Measurements from ENCODE around the gene PKP2. TPM values are rescaled to one million over a fixed set of nuclear protein-coding genes. Genes with fewer than 3 reads are reported as not detected.

The PKP2 gene
- total RNA-seq, 1 donor from 2014 or later: not detected

DNA sequence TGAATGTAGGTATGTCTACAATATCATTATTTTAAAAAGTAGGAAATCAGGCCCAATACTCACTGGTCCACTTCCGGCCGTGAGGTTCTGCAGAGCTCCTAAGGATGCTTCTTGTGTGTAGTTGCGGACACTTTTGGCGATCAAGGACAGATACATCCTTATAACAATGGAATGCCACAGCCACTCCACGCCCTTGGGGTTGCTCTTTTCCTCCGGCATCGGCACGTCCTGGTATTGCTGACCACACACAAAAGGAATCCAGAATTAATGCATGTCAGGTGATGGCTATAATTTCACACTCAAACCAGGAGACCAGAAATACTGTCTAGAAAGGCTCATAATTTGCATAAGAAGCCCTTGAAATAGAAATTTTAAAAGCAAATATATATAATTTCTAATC, 75.3 kb downstream of the PKP2 start:
- no peak for DNase-seq
- Mint-ChIP-seq H3K9me3 (no peaks in the 10 kb centered on the region), H3K36me3 (ENCODE audit: low read depth) (no peaks in the 10 kb centered on the region), H3K4me3 (no peak overlapping the region), H3K27ac (no peak overlapping the region), H3K27me3 (peaks cover 2% of the 10 kb centered on the region), H3K4me1 (no peaks in the 10 kb centered on the region)
- ChIA-PET POLR2A (no interaction called here), CTCF (no interaction called here)
- intact Hi-C loops (cut with micrococcal nuclease): no loop called here
- TF ChIP-seq, protein P1, sequence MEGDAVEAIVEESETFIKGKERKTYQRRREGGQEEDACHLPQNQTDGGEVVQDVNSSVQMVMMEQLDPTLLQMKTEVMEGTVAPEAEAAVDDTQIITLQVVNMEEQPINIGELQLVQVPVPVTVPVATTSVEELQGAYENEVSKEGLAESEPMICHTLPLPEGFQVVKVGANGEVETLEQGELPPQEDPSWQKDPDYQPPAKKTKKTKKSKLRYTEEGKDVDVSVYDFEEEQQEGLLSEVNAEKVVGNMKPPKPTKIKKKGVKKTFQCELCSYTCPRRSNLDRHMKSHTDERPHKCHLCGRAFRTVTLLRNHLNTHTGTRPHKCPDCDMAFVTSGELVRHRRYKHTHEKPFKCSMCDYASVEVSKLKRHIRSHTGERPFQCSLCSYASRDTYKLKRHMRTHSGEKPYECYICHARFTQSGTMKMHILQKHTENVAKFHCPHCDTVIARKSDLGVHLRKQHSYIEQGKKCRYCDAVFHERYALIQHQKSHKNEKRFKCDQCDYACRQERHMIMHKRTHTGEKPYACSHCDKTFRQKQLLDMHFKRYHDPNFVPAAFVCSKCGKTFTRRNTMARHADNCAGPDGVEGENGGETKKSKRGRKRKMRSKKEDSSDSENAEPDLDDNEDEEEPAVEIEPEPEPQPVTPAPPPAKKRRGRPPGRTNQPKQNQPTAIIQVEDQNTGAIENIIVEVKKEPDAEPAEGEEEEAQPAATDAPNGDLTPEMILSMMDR (IDR thresholded peaks at IDR 0.05): no peak
- ATAC-seq (ENCODE audit: low read depth): no peak

DNA sequence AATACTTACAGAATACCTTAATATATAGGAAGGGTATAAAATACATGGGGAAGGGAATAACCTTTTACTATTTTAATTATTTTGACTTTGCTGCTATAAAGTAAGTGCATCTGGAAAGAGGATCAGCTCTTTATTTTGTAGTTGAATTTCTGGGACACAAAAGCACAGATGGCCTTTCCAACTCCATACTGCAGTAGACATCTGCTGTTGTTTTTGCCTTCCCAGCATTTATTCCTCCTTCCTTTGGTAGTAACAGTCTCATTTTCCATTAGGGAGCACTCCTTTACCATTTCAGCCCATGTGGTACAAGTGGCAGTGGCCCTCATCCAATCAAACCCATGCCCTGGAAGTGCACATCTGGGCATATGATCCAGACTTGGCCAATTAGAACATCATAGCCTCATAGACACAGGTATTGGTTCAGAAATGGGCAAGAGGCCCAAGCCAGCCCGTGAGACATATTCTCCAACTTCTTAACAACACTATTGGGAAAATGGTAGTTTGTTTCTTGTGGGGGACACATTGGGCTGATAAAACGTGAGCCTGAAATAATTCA, 76.1 kb downstream of the PKP2 start:
- no peak for ATAC-seq (ENCODE audit: low read depth)
- no peaks in the 10 kb centered on the region for H3K9me3 Mint-ChIP-seq
- no peaks in the 10 kb centered on the region for H3K4me1 Mint-ChIP-seq
- ChIA-PET POLR2A (no interaction called here), CTCF (no interaction called here)
- H3K36me3 Mint-ChIP-seq (ENCODE audit: low read depth): no peaks in the 10 kb centered on the region
- no peak for DNase-seq
- TF ChIP-seq, protein P1 (IDR thresholded peaks at IDR 0.05): no peak
- no peak overlapping the region for H3K4me3 Mint-ChIP-seq
- no peak overlapping the region for H3K27ac Mint-ChIP-seq
- intact Hi-C loops (cut with micrococcal nuclease): no loop called here
- H3K27me3 Mint-ChIP-seq: peaks cover 2% of the 10 kb centered on the region

DNA sequence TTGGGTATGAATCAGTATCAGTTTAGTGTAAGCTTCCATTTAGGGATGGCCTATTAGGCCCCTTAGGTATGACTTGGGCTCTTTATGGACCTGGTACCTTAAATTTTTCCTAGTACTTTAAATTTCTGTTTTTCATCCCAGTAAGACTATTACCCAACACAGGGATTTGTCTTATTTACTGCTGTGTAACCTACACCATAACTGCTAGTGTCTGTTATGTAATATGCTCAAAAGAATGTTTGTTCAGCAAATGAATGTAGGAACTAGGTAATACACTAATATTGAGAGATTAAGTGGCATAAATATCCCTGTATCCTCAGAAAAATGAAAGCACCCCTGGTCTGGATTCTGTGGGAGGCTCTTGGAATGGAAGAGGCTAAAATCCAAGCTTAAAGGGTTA, 77.2 kb downstream of the PKP2 start:
- Mint-ChIP-seq H3K27me3 (peaks cover 2% of the 10 kb centered on the region), H3K9me3 (no peaks in the 10 kb centered on the region), H3K36me3 (ENCODE audit: low read depth) (no peaks in the 10 kb centered on the region), H3K4me3 (no peak overlapping the region), H3K27ac (no peak overlapping the region), H3K4me1 (no peaks in the 10 kb centered on the region)
- TF ChIP-seq, protein P1 (IDR thresholded peaks at IDR 0.05): no peak
- no peak for ATAC-seq (ENCODE audit: low read depth)
- ChIA-PET POLR2A (no interaction called here), CTCF (no interaction called here)
- no peak for DNase-seq
- intact Hi-C loops (cut with micrococcal nuclease): no loop called here

DNA sequence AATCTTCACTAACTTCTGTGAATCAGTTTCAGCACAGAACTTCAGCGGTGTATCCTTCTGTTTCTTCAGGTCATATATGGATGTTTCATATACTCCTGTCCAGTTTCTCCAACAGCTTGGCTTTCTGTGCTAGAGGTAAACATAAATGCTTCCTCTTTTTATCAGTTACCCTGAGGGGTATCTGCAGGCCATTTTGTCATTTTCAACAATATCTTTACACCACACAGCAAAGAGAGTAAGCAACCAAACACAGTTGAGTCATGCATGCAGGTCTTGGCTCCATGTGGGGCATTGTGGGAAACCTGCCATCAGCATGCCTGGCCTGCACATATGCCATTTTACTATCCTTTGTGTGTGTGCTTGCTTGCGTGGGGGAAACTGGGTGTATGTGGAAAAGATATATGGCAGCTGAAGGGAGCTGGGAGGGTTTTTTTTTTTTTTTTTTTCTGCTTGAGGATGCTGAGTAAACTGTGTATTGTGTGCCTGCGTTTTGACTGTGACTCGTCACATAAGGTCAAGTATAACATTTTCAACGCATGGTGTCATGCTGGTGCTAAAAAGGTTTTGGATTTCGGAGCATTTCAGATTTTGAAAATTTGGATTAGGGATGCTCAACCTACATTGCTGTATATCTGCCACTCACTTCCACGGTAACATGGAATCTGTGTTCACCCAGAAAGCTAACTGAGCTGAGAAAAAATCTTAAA, 84.7 kb downstream of the PKP2 start:
- H3K4me3 Mint-ChIP-seq: no peak overlapping the region
- no peak overlapping the region for H3K27ac Mint-ChIP-seq
- no peaks in the 10 kb centered on the region for H3K4me1 Mint-ChIP-seq
- peaks cover 2% of the 10 kb centered on the region for H3K27me3 Mint-ChIP-seq
- intact Hi-C loops (cut with micrococcal nuclease): no loop called here
- H3K9me3 Mint-ChIP-seq: peaks cover 9% of the 10 kb centered on the region
- H3K36me3 Mint-ChIP-seq (ENCODE audit: low read depth): no peaks in the 10 kb centered on the region
- ChIA-PET POLR2A (no interaction called here), CTCF (no interaction called here)
- DNase-seq (no peak), ATAC-seq (ENCODE audit: low read depth) (no peak)
- TF ChIP-seq, protein P1 (IDR thresholded peaks at IDR 0.05): no peak

DNA sequence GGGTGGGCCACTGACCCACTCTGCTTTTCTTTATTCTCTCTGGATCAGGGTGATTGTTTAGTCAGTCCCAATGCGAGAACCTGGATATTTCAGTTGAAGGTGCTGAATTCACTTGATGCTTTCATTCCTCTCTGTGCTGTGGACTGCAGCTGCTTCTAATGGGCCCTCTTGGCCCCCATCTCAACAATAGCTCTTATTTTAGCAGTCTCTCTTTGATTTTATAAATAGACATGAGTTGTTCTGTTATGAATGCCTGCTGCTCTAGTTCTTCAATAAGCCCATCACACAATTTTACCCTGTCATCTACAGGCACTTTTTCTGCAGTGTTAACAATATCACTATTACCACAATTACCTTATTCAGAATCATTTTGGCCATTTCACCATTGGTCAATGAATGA, 86.7 kb downstream of the PKP2 start:
- ATAC-seq (ENCODE audit: low read depth): no peak
- no peaks in the 10 kb centered on the region for H3K27me3 Mint-ChIP-seq
- TF ChIP-seq, protein P1 (IDR thresholded peaks at IDR 0.05): no peak
- ChIA-PET CTCF (no interaction called here), POLR2A (no interaction called here)
- H3K36me3 Mint-ChIP-seq (ENCODE audit: low read depth): no peaks in the 10 kb centered on the region
- H3K27ac Mint-ChIP-seq: no peak overlapping the region
- intact Hi-C loops (cut with micrococcal nuclease): no loop called here
- DNase-seq: no peak
- H3K4me1 Mint-ChIP-seq: no peaks in the 10 kb centered on the region
- no peak overlapping the region for H3K4me3 Mint-ChIP-seq
- H3K9me3 Mint-ChIP-seq: peaks cover 12% of the 10 kb centered on the region
